Measurements from ENCODE around the gene SLC26A1.

- TF ChIP-seq, protein P1, sequence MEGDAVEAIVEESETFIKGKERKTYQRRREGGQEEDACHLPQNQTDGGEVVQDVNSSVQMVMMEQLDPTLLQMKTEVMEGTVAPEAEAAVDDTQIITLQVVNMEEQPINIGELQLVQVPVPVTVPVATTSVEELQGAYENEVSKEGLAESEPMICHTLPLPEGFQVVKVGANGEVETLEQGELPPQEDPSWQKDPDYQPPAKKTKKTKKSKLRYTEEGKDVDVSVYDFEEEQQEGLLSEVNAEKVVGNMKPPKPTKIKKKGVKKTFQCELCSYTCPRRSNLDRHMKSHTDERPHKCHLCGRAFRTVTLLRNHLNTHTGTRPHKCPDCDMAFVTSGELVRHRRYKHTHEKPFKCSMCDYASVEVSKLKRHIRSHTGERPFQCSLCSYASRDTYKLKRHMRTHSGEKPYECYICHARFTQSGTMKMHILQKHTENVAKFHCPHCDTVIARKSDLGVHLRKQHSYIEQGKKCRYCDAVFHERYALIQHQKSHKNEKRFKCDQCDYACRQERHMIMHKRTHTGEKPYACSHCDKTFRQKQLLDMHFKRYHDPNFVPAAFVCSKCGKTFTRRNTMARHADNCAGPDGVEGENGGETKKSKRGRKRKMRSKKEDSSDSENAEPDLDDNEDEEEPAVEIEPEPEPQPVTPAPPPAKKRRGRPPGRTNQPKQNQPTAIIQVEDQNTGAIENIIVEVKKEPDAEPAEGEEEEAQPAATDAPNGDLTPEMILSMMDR (IDR thresholded peaks at IDR 0.05) = no peak
- TF ChIP-seq SIN3A (IDR thresholded peaks at IDR 0.05; ENCODE audit: borderline replicate concordance, insufficient read depth, low read depth, low read length) = no peak
Measured at GRCh38 chr4:1012034-1012739, 19.0 kb upstream of the SLC26A1 start.

Measured in Panc1 (cell line).